A549 (cell line): ENCODE data around the gene TBX5.

Experiments
- CTCF ChIP-seq: fragments of >200 bp; sonication (Bioruptor Twin); formaldehyde crosslinking; IDR thresholded peaks from 3 replicates; pipeline ENCODE4 v1.5.1; 2016
- EP300 ChIP-seq, 2 experiments: fragments of >200 bp; sonication (Bioruptor Twin); formaldehyde crosslinking; IDR thresholded peaks; 2 replicates in 1 of 2; 3 replicates in 1 of 2; pipeline ENCODE4 v1.6.1; 2016 to 2017
- HMGXB4 ChIP-seq: fragments of 250-450 bp; sonication (Bioruptor Pico); IDR thresholded peaks from 2 replicates; pipeline ENCODE4 v1.5.0; 2021; ENCODE audit warnings: mild to moderate bottlenecking, moderate library complexity, borderline replicate concordance
- PHF8 ChIP-seq: fragments of 200-600 bp; sonication (generic); IDR thresholded peaks from 2 replicates; pipeline ENCODE4 v1.6.1; 2016; ENCODE audit warnings: low read depth, mild to moderate bottlenecking, antibody characterized with exemption, moderate library complexity, borderline replicate concordance

GRCh38 chr12:114409852-114410600 lies 4.1 kb upstream of the TBX5 start:
- TF ChIP-seq CTCF (no peak), EP300 (IDR thresholded peaks at IDR 0.05) (no peak), PHF8 (no peak), HMGXB4 (no peak)
